ENCODE results near the gene APBA2.

- TF ChIP-seq CREM (CRISPR knock-in tag; IDR thresholded peaks at IDR 0.05) (no peak), MAX (CRISPR knock-in tag; IDR thresholded peaks at IDR 0.05) (no peak), CTCF (IDR thresholded peaks at IDR 0.05) (no peak), ZBTB21 (CRISPR knock-in tag; IDR thresholded peaks at IDR 0.05; ENCODE audit: borderline replicate concordance) (no peak), GABPB1 (CRISPR knock-in tag; IDR thresholded peaks at IDR 0.05) (no peak), MLX (CRISPR knock-in tag; IDR thresholded peaks at IDR 0.05) (no peak), ETV6 (CRISPR knock-in tag; IDR thresholded peaks at IDR 0.05) (no peak), ZNF281 (CRISPR knock-in tag; IDR thresholded peaks at IDR 0.05) (no peak), ZNF121 (CRISPR knock-in tag; IDR thresholded peaks at IDR 0.05) (no peak), E2F4 (CRISPR knock-in tag; IDR thresholded peaks at IDR 0.05; ENCODE audit: borderline replicate concordance, low read depth) (no peak), USF2 (CRISPR knock-in tag; IDR thresholded peaks at IDR 0.05) (no peak)
Measured at GRCh38 chr15:29083161-29083560, 197.4 kb downstream of the APBA2 start.
